OCI-LY7 (cell line): ENCODE results near the gene GABRG3. TPM values are rescaled to one million over a fixed set of nuclear protein-coding genes. Genes with fewer than 3 reads are reported as not detected.

ENCODE experiments used
- BruUV-seq: library from RNA; stranded (reverse); fragments of 400-500 nt; replicated peaks from 2 replicates; lab custom pipeline; 2021; lab: Mats Ljungman, UMichigan
- CTCF ChIA-PET: fragments of 300-600 bp; sonication (Branson Sonifier 250); formaldehyde crosslinking; loops from one replicate; lab custom pipeline; 2022; ENCODE audit warnings: antibody characterized with exemption; ENCODE audit not compliant: unreplicated experiment; lab: Charles Lee
- POLR2A ChIA-PET: fragments of 300-600 bp; sonication (Branson Sonifier 250); formaldehyde crosslinking; loops from one replicate; lab custom pipeline; 2022; ENCODE audit warnings: antibody characterized with exemption; lab: Charles Lee
- DNase-seq: peaks from one replicate; pipeline ENCODE4 v3.0.0-alpha.2; 2015; ENCODE audit warnings: low spot score
- H2AFZ ChIP-seq: fragments of 200-600 bp; sonication (generic), shearing (Covaris generic); 2 replicates; pipeline ENCODE4 v1.6.1; 2014; ENCODE audit warnings: mild to moderate bottlenecking, antibody characterized with exemption, low read length, moderate library complexity
- H3K27ac ChIP-seq: fragments of 200-600 bp; sonication (generic); 2 replicates; pipeline ENCODE4 v1.5.1; 2014; ENCODE audit warnings: mixed run types, low read depth, mild to moderate bottlenecking, moderate library complexity, low read length, inconsistent platforms; ENCODE audit not compliant: poor library complexity, severe bottlenecking
- H3K36me3 ChIP-seq: fragments of 200-600 bp; sonication (generic); 2 replicates; pipeline ENCODE4 v1.6.1; 2014; ENCODE audit warnings: mild to moderate bottlenecking, antibody characterized with exemption, low read length, moderate library complexity, mixed read lengths; ENCODE audit not compliant: insufficient read depth
- H3K4me1 ChIP-seq: fragments of 200-600 bp; sonication (generic); 2 replicates; pipeline ENCODE4 v1.5.1; 2014; ENCODE audit warnings: mild to moderate bottlenecking, low read length; ENCODE audit not compliant: insufficient read depth, poor library complexity, severe bottlenecking
- H3K4me2 ChIP-seq: fragments of 200-600 bp; sonication (generic); 2 replicates; pipeline ENCODE4 v1.6.1; 2014; ENCODE audit warnings: mild to moderate bottlenecking, low read length
- H3K4me3 ChIP-seq: fragments of 200-600 bp; sonication (generic); 2 replicates; pipeline ENCODE4 v1.5.1; 2014; ENCODE audit warnings: mild to moderate bottlenecking, low read depth, low read length; ENCODE audit not compliant: poor library complexity, severe bottlenecking
- H3K79me2 ChIP-seq: fragments of 200-600 bp; sonication (generic); 2 replicates; pipeline ENCODE4 v1.6.1; 2016; ENCODE audit warnings: low read depth, mild to moderate bottlenecking, low read length, moderate library complexity, mixed read lengths; ENCODE audit not compliant: insufficient read depth
- H3K9me2 ChIP-seq: fragments of 200-600 bp; sonication (generic); 2 replicates; pipeline ENCODE4 v1.6.1; 2016; ENCODE audit warnings: mild to moderate bottlenecking, low read length, mixed read lengths; ENCODE audit not compliant: insufficient read depth
- H3K9me3 ChIP-seq: fragments of 200-600 bp; sonication (generic); 2 replicates; pipeline ENCODE4 v1.6.1; 2014; ENCODE audit warnings: mild to moderate bottlenecking, mixed run types, low read length, mixed read lengths
- H4K20me1 ChIP-seq: fragments of 200-600 bp; sonication (generic); 2 replicates; pipeline ENCODE4 v1.6.1; 2014; ENCODE audit warnings: mild to moderate bottlenecking, antibody characterized with exemption, low read length, moderate library complexity, mixed read lengths; ENCODE audit not compliant: insufficient read depth
- EZH2phosphoT487 ChIP-seq: fragments of 200-600 bp; sonication (generic); IDR thresholded peaks from 2 replicates; pipeline ENCODE4 v1.6.1; 2018; ENCODE audit warnings: low read depth, borderline replicate concordance, mild to moderate bottlenecking, mixed run types, antibody characterized with exemption, low read length, moderate library complexity, mixed read lengths
- intact Hi-C: fragments of 100-400 bp; cut with micrococcal nuclease; formaldehyde crosslinking; loops from one replicate; pipeline ENCODE4 v1.10.0; 2022; ENCODE audit not compliant: unreplicated experiment
- total RNA-seq, 2 experiments: library from RNA; depleted of rRNA in 1 of 2; stranded (reverse); fragments of >200 nt in 1 of 2; shearing (Covaris generic) in 1 of 2; gene quantifications; 2 replicates each; pipeline ENCODE4 v1.2.3, GENCODE V29; 2014 to 2022
- TF ChIP-seq, protein P1 (sequence below): fragments of 200-600 bp; sonication (generic); conservative IDR thresholded peaks from 2 replicates; pipeline ENCODE4 v1.5.1; 2014; ENCODE audit warnings: mild to moderate bottlenecking, antibody characterized with exemption, low read length, moderate library complexity, mixed read lengths

The GABRG3 gene
- total RNA-seq, 2 experiments from 2014 or later, result not detected

DNA sequence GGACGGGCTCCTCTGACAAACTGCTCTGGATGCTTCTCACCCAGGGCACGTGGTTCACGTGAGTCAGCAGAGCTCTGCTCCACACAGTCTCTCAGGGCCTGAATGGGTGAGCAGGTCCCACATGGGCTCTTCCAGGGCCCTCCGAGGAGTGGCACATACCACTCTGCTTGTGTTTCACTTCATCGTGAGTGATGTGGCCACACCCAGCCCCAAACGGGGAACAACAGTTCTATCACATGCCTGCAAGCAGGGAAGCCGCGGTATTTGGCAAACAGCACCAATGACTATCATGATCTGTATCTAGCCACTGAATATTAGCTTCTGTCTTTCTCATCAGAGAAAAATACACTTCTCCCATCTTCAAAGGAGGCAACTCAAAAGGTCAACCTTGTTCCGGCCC, 352.8 kb downstream of the GABRG3 start:
- no TSS peak for BruUV-seq
- no peak for TF ChIP-seq EZH2phosphoT487
- TF ChIP-seq, protein P1, sequence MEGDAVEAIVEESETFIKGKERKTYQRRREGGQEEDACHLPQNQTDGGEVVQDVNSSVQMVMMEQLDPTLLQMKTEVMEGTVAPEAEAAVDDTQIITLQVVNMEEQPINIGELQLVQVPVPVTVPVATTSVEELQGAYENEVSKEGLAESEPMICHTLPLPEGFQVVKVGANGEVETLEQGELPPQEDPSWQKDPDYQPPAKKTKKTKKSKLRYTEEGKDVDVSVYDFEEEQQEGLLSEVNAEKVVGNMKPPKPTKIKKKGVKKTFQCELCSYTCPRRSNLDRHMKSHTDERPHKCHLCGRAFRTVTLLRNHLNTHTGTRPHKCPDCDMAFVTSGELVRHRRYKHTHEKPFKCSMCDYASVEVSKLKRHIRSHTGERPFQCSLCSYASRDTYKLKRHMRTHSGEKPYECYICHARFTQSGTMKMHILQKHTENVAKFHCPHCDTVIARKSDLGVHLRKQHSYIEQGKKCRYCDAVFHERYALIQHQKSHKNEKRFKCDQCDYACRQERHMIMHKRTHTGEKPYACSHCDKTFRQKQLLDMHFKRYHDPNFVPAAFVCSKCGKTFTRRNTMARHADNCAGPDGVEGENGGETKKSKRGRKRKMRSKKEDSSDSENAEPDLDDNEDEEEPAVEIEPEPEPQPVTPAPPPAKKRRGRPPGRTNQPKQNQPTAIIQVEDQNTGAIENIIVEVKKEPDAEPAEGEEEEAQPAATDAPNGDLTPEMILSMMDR, result no peak
- intact Hi-C loops, result no loop called here

DNA sequence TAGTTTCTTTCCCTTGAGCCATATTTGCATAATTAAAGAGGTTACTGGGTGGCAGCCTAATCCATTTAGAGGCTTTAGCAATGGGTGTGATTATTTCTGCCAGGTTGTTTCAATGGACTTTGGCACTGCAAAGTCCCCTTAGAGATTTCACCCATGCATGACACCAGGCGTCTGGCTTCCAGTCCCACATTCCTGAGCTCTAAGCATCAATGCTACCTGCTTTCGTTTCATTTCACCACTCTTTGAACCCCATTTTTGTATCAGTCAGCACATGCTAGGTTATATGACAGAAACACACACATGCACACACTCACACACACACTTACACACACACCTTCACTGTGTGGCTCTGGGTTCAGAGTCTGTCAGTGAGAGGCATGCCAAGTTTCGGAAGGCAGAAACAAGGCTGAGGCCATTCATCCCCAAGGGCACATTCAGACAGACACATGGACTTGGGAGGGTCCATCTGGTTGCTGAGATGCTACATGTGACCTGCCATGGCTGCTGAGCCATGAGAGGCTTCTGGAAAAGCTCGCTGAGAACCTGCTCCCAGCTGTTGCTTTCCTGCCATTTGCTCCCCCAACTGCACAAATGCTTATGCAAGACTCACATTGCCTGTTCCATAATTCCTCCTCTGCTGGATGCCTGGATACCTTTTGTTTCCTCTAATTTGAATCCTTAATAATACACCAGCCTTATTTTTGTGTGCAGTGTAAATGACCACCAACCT, 354.1 kb downstream of the GABRG3 start:
- H4K20me1 ChIP-seq, result no peaks in the 10 kb centered on the region
- H3K4me2 ChIP-seq, result no peak overlapping the region
- H3K36me3 ChIP-seq, result no peaks in the 10 kb centered on the region
- no peak overlapping the region for H2AFZ ChIP-seq
- no peaks in the 10 kb centered on the region for H3K4me1 ChIP-seq
- H3K27ac ChIP-seq, result no peak overlapping the region
- ChIA-PET POLR2A (no interaction called here), CTCF (no interaction called here)
- H3K79me2 ChIP-seq, result no peaks in the 10 kb centered on the region
- no TSS peak for BruUV-seq
- DNase-seq, result no peak
- H3K4me3 ChIP-seq, result no peak overlapping the region
- no peaks in the 10 kb centered on the region for H3K9me2 ChIP-seq
- intact Hi-C loops, result no loop called here
- TF ChIP-seq, protein P1, result no peak
- no peaks in the 10 kb centered on the region for H3K9me3 ChIP-seq

More for the DNA sequence above, 352.8 kb downstream of the GABRG3 start:
- Histone ChIP-seq H3K4me3 (no peak overlapping the region), H3K9me2 (no peaks in the 10 kb centered on the region), H2AFZ (no peak overlapping the region), H3K27ac (no peak overlapping the region), H4K20me1 (no peaks in the 10 kb centered on the region), H3K9me3 (no peaks in the 10 kb centered on the region), H3K4me2 (no peak overlapping the region), H3K79me2 (no peaks in the 10 kb centered on the region), H3K4me1 (no peaks in the 10 kb centered on the region), H3K36me3 (no peaks in the 10 kb centered on the region)
- DNase-seq, result no peak
- POLR2A ChIA-PET, result no interaction called here
- CTCF ChIA-PET, result no interaction called here

DNA sequence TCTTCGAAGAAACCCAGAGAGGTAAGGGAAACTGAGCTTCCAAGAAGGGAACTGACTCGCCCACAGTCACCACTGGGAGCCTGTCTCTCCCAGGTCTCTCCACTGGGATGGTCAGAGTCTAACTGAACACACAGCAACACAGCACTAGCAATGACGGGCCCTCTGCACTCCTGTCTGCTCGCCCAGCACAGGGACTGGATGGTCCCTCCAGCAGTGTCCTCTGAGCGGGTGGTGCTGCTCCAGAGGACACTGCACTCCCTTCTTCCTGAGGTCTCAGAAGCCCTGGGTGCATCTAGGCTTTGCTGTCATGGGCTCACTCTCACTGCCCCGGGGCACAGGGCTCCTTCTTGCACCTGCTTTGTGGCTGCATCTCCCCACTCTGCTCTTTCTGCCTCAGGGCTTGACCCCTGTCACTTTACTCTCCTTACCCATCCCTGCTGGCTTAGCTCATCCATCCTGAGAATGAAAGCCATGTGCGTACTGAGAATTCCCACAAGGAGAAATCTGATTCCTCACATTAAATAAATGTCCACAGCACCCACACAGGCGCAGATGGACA, 356.6 kb downstream of the GABRG3 start:
- POLR2A ChIA-PET, result interaction anchor here (0.7 kb wide), 1 partner anchor 475 kb away, joined by 7 read pairs; no protein-coding TSS in a partner anchor
- Histone ChIP-seq H3K4me1 (no peaks in the 10 kb centered on the region), H3K79me2 (no peaks in the 10 kb centered on the region)

More for the DNA sequence above, 356.6 kb downstream of the GABRG3 start:
- H4K20me1 ChIP-seq, result no peaks in the 10 kb centered on the region
- no peak overlapping the region for H2AFZ ChIP-seq
- H3K4me2 ChIP-seq, result no peak overlapping the region
- TF ChIP-seq, protein P1, result no peak
- TF ChIP-seq EZH2phosphoT487, result no peak
- no peaks in the 10 kb centered on the region for H3K9me2 ChIP-seq
- H3K4me3 ChIP-seq, result no peak overlapping the region
- BruUV-seq, result no TSS peak
- H3K9me3 ChIP-seq, result no peaks in the 10 kb centered on the region
- intact Hi-C loops, result no loop called here
- CTCF ChIA-PET, result no interaction called here
- no peak overlapping the region for H3K27ac ChIP-seq
- no peak for DNase-seq
- no peaks in the 10 kb centered on the region for H3K36me3 ChIP-seq
